Retinal pigment epithelial cell (primary cell): Measurements from ENCODE around the gene PLD5.

ENCODE experiments used
- DNase-seq: peaks from one replicate; pipeline ENCODE4 v3.0.0-alpha.2; 2010; ENCODE audit warnings: low read depth
- H3K4me3 ChIP-seq: 2 replicates; pipeline ENCODE4 v1.5.1; 2011; ENCODE audit warnings: mild to moderate bottlenecking, low read length, control low read depth, moderate library complexity
- TF ChIP-seq, protein P1 (sequence below): conservative IDR thresholded peaks from 2 replicates; pipeline ENCODE4 v1.5.1; 2011; ENCODE audit warnings: low read depth, low read length, control low read depth, inconsistent platforms

PLD5 gene

DNA sequence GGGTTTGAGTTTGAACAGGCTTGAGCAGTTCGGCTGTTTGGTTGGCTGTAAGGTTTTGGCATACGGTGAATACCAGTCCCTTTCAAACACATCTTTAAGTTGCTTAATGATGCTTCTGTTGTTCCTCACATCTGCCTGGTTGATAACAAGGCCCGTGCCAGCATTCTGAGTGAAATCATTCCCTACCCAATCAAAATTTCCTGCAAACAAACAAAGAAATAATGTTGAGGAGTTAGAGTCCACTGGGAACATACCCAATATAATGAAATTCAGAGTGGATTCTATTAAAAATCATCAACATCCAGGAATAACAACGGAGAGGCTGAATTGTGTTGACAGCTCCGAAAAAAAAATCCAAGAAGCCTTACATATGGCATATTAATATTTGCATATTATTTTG is 434.6 kb downstream of the PLD5 start:
- DNase-seq = no peak
- TF ChIP-seq, protein P1, sequence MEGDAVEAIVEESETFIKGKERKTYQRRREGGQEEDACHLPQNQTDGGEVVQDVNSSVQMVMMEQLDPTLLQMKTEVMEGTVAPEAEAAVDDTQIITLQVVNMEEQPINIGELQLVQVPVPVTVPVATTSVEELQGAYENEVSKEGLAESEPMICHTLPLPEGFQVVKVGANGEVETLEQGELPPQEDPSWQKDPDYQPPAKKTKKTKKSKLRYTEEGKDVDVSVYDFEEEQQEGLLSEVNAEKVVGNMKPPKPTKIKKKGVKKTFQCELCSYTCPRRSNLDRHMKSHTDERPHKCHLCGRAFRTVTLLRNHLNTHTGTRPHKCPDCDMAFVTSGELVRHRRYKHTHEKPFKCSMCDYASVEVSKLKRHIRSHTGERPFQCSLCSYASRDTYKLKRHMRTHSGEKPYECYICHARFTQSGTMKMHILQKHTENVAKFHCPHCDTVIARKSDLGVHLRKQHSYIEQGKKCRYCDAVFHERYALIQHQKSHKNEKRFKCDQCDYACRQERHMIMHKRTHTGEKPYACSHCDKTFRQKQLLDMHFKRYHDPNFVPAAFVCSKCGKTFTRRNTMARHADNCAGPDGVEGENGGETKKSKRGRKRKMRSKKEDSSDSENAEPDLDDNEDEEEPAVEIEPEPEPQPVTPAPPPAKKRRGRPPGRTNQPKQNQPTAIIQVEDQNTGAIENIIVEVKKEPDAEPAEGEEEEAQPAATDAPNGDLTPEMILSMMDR = no peak
- no peak overlapping the region for H3K4me3 ChIP-seq

GRCh38 chr1:242088875-242089274 is 435.6 kb downstream of the PLD5 start:
- TF ChIP-seq, protein P1 = no peak
- no peak for DNase-seq
- no peak overlapping the region for H3K4me3 ChIP-seq

DNA sequence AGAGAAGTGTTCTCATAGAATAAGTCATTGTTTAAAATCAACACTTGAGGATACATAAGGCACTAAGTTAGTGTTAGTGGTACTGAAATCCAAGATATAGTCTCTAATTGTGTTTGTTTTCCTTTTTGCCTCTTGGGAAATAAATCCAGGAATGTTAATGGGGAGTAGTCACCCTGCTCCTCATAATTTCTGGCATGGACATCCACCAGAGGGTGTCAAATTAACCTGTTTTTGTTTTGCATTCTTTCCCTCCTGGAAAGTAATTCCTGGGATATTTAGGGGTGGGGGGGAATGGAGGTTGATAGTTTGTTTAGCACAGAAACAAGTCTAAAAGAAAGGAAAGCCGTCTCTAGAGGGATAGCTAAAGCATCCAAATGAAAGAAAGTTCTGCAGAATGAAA is 437.8 kb downstream of the PLD5 start:
- no peak overlapping the region for H3K4me3 ChIP-seq
- TF ChIP-seq, protein P1 = no peak
- DNase-seq = no peak

- H3K4me3 ChIP-seq = no peak overlapping the region
- no peak for DNase-seq
- TF ChIP-seq, protein P1 = no peak
Observed at GRCh38 chr1:242086093-242086492, 438.4 kb downstream of the PLD5 start.

DNA sequence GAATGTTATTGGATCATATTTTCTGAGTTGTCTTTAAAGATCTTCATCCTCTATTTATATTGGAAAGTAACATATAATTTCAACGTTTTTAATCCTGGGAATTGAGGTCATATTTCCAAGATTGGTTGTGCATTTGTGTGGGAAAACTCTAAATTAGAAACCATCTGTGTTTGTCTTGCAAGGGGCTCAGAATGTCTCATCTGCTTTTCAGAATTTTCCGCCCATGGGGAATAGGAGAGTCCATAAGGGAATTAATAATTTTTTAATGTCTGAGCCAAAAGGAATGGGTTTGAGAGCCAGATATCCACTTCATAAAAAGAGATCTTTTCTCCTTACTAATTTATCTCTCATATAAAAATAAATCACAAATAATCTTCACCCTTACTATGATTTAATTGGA is 440.8 kb downstream of the PLD5 start:
- TF ChIP-seq, protein P1 = no peak
- no peak overlapping the region for H3K4me3 ChIP-seq
- no peak for DNase-seq

DNA sequence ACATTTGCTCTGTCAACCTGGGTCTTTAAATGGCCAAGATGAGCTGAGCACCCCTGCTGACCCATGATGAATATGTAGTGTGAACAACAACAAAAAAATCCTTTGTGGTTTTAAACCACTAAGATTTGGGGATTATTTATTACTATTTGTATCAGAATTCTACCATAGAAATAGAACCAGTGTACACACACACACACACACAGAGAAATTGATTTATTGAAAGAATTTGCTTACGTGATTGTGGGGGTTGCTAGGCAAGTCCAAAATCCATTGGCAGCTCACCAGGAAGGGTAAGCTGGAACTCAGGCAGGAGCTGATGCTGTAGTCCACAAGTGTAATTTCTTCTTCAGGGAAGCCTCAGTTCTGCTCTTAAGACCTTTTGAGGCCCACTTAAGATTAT is 443.1 kb downstream of the PLD5 start:
- no peak overlapping the region for H3K4me3 ChIP-seq
- peak; percentile 55 for DNase-seq
- TF ChIP-seq, protein P1 = no peak

DNA sequence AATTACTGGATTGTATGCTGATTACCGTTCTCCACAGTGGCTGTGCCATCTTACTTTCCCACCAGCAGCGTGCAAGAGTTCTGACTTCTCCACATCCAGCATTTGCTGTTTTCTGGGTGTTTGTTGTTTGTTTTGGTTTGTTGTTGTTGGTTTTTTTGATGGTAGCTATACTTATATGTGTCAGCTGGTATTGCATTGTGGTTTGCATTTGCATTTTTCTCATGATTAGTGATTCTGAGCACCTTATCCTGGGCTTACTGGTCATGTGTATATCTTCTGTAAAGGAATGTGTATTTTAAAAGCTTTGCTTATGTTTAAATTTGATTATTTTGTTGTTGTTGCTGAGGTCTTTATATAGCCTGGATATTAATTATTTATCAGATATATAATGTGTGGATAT is 458.7 kb downstream of the PLD5 start:
- TF ChIP-seq, protein P1 = no peak
- DNase-seq = no peak
- H3K4me3 ChIP-seq = no peak overlapping the region
